ENCODE results near the gene ANKRD39. TPM values are rescaled to one million over a fixed set of nuclear protein-coding genes. Genes with fewer than 3 reads are reported as not detected.

ANKRD39 gene
- total and polyA plus RNA-seq, 4 donors: 4.7 to 22.7 (median 10.7) TPM

DNA sequence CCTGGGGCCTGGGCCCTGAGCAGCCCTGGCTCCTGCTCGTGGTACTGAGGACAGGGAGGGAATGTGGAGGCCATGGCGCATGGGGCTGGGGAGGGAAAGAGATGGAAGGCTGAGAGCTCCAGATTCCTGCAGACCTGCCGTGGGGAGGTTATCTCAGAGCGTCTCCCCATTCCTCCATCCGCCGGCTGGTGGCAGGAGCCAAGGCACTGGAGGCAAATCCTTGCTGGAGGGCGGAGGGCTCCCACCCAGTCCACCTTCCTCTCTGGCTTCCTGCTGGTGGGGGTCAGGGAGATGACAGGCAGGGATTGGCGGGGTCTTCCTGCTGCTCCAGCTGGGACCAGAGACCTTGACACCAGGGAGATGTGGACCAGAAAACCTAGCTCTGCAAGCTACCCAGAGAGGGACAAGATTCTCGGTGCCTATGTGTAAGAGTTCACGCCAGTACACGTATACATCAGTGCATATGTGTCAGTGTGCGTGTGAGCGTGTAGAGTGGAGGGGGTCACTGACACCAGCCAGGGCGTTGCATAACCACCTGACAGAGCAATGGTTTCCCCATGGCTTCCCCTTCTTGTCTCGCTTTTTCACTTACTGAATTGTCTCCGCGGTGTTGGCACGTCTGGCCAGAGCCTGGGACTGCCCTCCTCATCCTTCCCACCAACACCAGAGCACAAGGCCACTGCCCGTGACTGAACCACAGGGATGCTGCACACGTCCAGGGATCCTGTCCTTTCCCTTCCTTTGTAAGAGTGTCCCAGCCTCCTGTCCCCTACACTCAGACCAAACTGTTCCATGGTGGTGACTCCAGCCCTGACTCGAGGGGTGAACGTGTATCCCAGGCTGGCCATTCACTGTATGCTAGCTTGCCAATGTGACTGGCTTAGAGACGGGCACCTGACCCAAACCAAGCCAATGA lies 27.9 kb upstream of the ANKRD39 start (continued):
- no peak for TF ChIP-seq ZBTB33 (IDR thresholded peaks at IDR 0.05)

DNA sequence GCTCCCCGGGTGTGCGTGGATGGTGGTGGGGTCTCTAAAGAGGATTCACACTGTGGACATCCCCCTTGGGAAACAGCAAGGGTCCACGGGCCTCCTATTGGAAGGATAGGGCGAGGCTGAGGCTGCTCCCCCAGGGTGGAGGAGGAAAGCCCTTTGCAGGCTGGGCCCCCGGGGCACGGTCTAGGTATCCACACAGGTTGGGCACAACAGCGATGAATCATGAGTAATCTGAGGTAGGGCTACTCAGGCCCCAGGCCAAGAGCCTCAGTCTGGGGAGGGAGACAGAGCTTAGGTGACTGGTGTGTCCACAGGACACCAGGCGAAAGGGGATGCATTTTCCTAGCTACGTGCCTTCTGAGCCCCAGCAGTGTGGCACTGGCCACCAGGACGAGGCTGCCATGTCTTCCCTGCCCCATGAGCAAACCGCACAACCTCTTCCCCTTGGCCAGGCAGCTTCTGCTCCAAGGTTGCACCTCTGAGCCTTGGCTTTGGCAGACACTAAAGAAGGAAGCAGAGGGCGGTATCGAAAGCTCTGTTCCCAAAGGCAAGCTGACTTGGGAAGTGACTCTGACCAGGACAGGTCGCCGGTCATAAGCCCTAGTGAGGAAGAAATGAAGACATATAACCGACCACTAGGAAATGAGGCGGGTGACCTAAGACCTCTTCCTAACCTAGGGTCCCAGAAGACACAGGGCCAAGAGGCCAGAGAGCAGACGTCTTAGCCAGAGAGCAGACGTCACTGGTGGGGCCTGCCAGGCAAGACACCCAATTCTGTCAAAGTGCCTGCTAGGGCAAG lies 26.7 kb upstream of the ANKRD39 start:
- Histone ChIP-seq H3K27me3 (ENCODE audit: control insufficient read depth in 4 of 4, insufficient read depth in 4 of 4, low read length in 3 of 4) (no peaks in the 10 kb centered on the region), H3K36me3 (ENCODE audit: control insufficient read depth in 4 of 4, insufficient read depth in 3 of 4, low read depth in 1 of 4, low read length in 3 of 4) (no peaks in the 10 kb centered on the region), H3K4me1 (ENCODE audit: control insufficient read depth in 4 of 4, insufficient read depth in 4 of 4, low read length in 3 of 4) (peaks cover 0 to 12% (median 0%) of the 10 kb centered on the region in 4 donors), H3K9me3 (ENCODE audit: control insufficient read depth in 4 of 4, low read length in 3 of 4) (no peaks in the 10 kb centered on the region), H3K27ac (ENCODE audit: low read depth in 1 of 2, low read length in 2 of 2) (no peak overlapping the region), H3K9ac (ENCODE audit: low read depth in 1 of 2, low read length in 2 of 2) (no peak overlapping the region), H3K4me3 (ENCODE audit: low read depth in 1 of 3, low read length in 3 of 3) (no peak overlapping the region)
- TF ChIP-seq RAD21 (IDR thresholded peaks at IDR 0.05) (no peak), NR2F2 (IDR thresholded peaks at IDR 0.05) (peak; percentile 92)
- WGBS: 85% methylated on average over 19 of the region's 19 CpGs
- DNase-seq (ENCODE audit: low spot score): no peak

- Histone ChIP-seq H3K36me3 (ENCODE audit: control insufficient read depth in 4 of 4, insufficient read depth in 3 of 4, low read depth in 1 of 4, low read length in 3 of 4) (no peaks in the 10 kb centered on the region), H3K4me3 (ENCODE audit: low read depth in 1 of 3, low read length in 3 of 3) (no peak overlapping the region), H3K27ac (ENCODE audit: low read depth in 1 of 2, low read length in 2 of 2) (no peak overlapping the region), H3K27me3 (ENCODE audit: control insufficient read depth in 4 of 4, insufficient read depth in 4 of 4, low read length in 3 of 4) (no peaks in the 10 kb centered on the region), H3K4me1 (ENCODE audit: control insufficient read depth in 4 of 4, insufficient read depth in 4 of 4, low read length in 3 of 4) (peaks cover 0 to 12% (median 0%) of the 10 kb centered on the region in 4 donors), H3K9ac (ENCODE audit: low read depth in 1 of 2, low read length in 2 of 2) (no peak overlapping the region), H3K9me3 (ENCODE audit: control insufficient read depth in 4 of 4, low read length in 3 of 4) (no peaks in the 10 kb centered on the region)
- DNase-seq (ENCODE audit: low spot score): no peak
- no peak for TF ChIP-seq JUND (IDR thresholded peaks at IDR 0.05)
- peak; percentile 65 for TF ChIP-seq NR2F2 (IDR thresholded peaks at IDR 0.05)
- no peak for TF ChIP-seq YY1 (IDR thresholded peaks at IDR 0.05)
- 85% methylated on average over 9 of the region's 9 CpGs for WGBS
Measured at GRCh38 chr2:96883306-96883705, 25.5 kb upstream of the ANKRD39 start.

DNA sequence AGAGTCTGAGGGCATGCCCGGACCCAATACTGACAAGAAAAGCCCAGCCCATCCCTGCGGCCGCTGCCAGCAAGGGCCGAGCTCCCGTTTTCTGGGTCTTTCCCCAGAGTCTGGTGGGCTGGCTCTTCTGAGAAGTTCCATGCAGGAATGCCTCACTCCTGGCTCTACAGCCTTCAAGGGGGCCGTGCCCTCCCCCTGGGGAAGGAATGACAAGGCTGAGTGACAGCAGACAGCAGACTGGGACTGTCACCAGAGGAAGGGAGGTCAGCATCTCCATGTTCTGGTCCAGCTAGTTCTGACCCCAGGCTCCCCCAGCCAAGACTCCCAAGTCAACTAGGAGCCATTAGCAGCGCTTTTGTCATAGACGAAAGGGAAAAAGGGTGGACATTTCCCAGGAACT lies 25.1 kb upstream of the ANKRD39 start:
- TF ChIP-seq FOXA2 (IDR thresholded peaks at IDR 0.05): no peak
- TF ChIP-seq RAD21 (IDR thresholded peaks at IDR 0.05): no peak
- no peak for TF ChIP-seq RXRA (IDR thresholded peaks at IDR 0.05)
- no peak for TF ChIP-seq YY1 (IDR thresholded peaks at IDR 0.05)
- TF ChIP-seq MAX (IDR thresholded peaks at IDR 0.05): no peak
- no peaks in the 10 kb centered on the region for H3K36me3 ChIP-seq (ENCODE audit: control insufficient read depth in 4 of 4, insufficient read depth in 3 of 4, low read depth in 1 of 4, low read length in 3 of 4)
- no peak for DNase-seq (ENCODE audit: low spot score)
- 91% methylated on average over 8 of the region's 8 CpGs for WGBS
- H3K9ac ChIP-seq (ENCODE audit: low read depth in 1 of 2, low read length in 2 of 2): no peak overlapping the region
- no peaks in the 10 kb centered on the region for H3K27me3 ChIP-seq (ENCODE audit: control insufficient read depth in 4 of 4, insufficient read depth in 4 of 4, low read length in 3 of 4)
- peaks cover 0 to 12% (median 0%) of the 10 kb centered on the region in 4 donors for H3K4me1 ChIP-seq (ENCODE audit: control insufficient read depth in 4 of 4, insufficient read depth in 4 of 4, low read length in 3 of 4)
- no peaks in the 10 kb centered on the region for H3K9me3 ChIP-seq (ENCODE audit: control insufficient read depth in 4 of 4, low read length in 3 of 4)
- no peak overlapping the region for H3K4me3 ChIP-seq (ENCODE audit: low read depth in 1 of 3, low read length in 3 of 3)
- H3K27ac ChIP-seq (ENCODE audit: low read depth in 1 of 2, low read length in 2 of 2): no peak overlapping the region
